PC-3 (cell line): Measurements from ENCODE around the gene ADGRD1.

ENCODE experiments used
- EZH2phosphoT487 ChIP-seq: fragments of 300-600 bp; sonication (generic); IDR thresholded peaks from 2 replicates; pipeline ENCODE4 v1.6.1; 2018; ENCODE audit warnings: mild to moderate bottlenecking, antibody characterized with exemption, low read length, borderline replicate concordance
- TF ChIP-seq, protein P1 (sequence below): fragments of 300-600 bp; sonication (generic); conservative IDR thresholded peaks from 2 replicates; pipeline ENCODE4 v1.5.1; 2017; ENCODE audit warnings: antibody characterized with exemption, low read depth, mild to moderate bottlenecking, low read length

- TF ChIP-seq, protein P1, sequence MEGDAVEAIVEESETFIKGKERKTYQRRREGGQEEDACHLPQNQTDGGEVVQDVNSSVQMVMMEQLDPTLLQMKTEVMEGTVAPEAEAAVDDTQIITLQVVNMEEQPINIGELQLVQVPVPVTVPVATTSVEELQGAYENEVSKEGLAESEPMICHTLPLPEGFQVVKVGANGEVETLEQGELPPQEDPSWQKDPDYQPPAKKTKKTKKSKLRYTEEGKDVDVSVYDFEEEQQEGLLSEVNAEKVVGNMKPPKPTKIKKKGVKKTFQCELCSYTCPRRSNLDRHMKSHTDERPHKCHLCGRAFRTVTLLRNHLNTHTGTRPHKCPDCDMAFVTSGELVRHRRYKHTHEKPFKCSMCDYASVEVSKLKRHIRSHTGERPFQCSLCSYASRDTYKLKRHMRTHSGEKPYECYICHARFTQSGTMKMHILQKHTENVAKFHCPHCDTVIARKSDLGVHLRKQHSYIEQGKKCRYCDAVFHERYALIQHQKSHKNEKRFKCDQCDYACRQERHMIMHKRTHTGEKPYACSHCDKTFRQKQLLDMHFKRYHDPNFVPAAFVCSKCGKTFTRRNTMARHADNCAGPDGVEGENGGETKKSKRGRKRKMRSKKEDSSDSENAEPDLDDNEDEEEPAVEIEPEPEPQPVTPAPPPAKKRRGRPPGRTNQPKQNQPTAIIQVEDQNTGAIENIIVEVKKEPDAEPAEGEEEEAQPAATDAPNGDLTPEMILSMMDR, result no peak
- no peak for TF ChIP-seq EZH2phosphoT487
Measured at GRCh38 chr12:130977046-130977742, 23.5 kb downstream of the ADGRD1 start.
